HG02610 (cell line): ENCODE measurements around the gene MAD1L1.

ENCODE experiments used
- ATAC-seq: cut with Tn5 transposase; IDR thresholded peaks from one replicate; pipeline ENCODE4 v1.9.1; 2021; ENCODE audit warnings: mild to moderate bottlenecking, moderate library complexity; ENCODE audit not compliant: unreplicated experiment

Gene MAD1L1

GRCh38 chr7:1781369-1781768, 451.4 kb downstream of the MAD1L1 start:
- ATAC-seq, result no peak

GRCh38 chr7:1779445-1779844, 453.3 kb downstream of the MAD1L1 start:
- no peak for ATAC-seq

- no peak for ATAC-seq
These were observed 455.6 kb downstream of the MAD1L1 start for GRCh38 chr7:1777122-1777521.

- no peak for ATAC-seq
These were observed 457.4 kb downstream of the MAD1L1 start for GRCh38 chr7:1775389-1775788.

- ATAC-seq, result no peak
These were observed 462.4 kb downstream of the MAD1L1 start for GRCh38 chr7:1770331-1770730.

- no peak for ATAC-seq
These were observed 463.2 kb downstream of the MAD1L1 start for GRCh38 chr7:1769286-1770200.

GRCh38 chr7:1768832-1769231, 463.9 kb downstream of the MAD1L1 start:
- ATAC-seq, result no peak

GRCh38 chr7:1767524-1767923, 465.2 kb downstream of the MAD1L1 start:
- ATAC-seq, result no peak
